ENCODE data around the gene MRGPRF. TPM values are rescaled to one million over a fixed set of nuclear protein-coding genes. Genes with fewer than 3 reads are reported as not detected.
A peak's percentile ranks its signal among the peaks of the same experiment; 100 is the strongest.

The MRGPRF gene
- total RNA-seq, 2 experiments from 2014 or later = not detected

GRCh38 chr11:69040581-69041260, 27.7 kb upstream of the MRGPRF start:
- Histone ChIP-seq H3K4me2 (ENCODE audit: low read length) (peak overlapping the region; percentile 43), H3K9me2 (ENCODE audit: insufficient read depth, low read length) (no peaks in the 10 kb centered on the region), H2AFZ (ENCODE audit: low read length) (no peak overlapping the region), H3K79me2 (ENCODE audit: insufficient read depth, low read depth, low read length) (no peaks in the 10 kb centered on the region), H3K9me3 (ENCODE audit: low read length) (no peaks in the 10 kb centered on the region), H3K4me3 (ENCODE audit: low read depth, low read length, poor library complexity, severe bottlenecking) (no peak overlapping the region), H3K36me3 (ENCODE audit: insufficient read depth, low read length) (no peaks in the 10 kb centered on the region), H3K27ac (ENCODE audit: low read depth, low read length, poor library complexity, severe bottlenecking) (no peak overlapping the region), H3K4me1 (ENCODE audit: insufficient read depth, low read length, poor library complexity, severe bottlenecking) (peaks cover 27% of the 10 kb centered on the region), H4K20me1 (ENCODE audit: insufficient read depth, low read length) (no peaks in the 10 kb centered on the region)
- no TSS peak for BruUV-seq (replicated peaks)
- TF ChIP-seq EZH2phosphoT487 (IDR thresholded peaks at IDR 0.05; ENCODE audit: borderline replicate concordance, low read depth, low read length) = no peak
- TF ChIP-seq, protein P1, sequence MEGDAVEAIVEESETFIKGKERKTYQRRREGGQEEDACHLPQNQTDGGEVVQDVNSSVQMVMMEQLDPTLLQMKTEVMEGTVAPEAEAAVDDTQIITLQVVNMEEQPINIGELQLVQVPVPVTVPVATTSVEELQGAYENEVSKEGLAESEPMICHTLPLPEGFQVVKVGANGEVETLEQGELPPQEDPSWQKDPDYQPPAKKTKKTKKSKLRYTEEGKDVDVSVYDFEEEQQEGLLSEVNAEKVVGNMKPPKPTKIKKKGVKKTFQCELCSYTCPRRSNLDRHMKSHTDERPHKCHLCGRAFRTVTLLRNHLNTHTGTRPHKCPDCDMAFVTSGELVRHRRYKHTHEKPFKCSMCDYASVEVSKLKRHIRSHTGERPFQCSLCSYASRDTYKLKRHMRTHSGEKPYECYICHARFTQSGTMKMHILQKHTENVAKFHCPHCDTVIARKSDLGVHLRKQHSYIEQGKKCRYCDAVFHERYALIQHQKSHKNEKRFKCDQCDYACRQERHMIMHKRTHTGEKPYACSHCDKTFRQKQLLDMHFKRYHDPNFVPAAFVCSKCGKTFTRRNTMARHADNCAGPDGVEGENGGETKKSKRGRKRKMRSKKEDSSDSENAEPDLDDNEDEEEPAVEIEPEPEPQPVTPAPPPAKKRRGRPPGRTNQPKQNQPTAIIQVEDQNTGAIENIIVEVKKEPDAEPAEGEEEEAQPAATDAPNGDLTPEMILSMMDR (conservative IDR thresholded peaks at IDR 0.05; ENCODE audit: low read length) = no peak
- no peak for DNase-seq (ENCODE audit: low spot score)
- POLR2A ChIA-PET = no interaction called here
- CTCF ChIA-PET (ENCODE audit: unreplicated experiment) = no interaction called here
- intact Hi-C loops (cut with micrococcal nuclease; ENCODE audit: unreplicated experiment) = no loop called here

DNA sequence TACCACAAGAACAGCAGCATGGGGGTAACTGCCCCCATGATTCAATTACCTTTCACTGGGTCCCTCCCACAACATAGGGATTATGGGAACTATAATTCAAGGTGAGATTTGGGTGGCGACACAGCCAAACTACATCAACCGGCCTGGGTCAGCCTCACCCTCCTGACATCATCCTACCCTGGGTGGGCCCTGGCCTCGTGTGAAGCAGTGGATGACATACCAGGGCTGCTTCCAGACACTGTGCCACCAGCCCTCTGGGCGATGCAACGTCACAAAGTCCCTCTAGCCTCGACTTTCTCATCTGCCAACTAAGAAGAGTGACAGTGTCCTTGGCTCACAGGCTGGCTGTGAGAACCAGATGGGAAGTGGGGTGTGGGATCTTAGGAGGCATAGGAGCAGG, 27.0 kb upstream of the MRGPRF start:
- Histone ChIP-seq H3K4me2 (ENCODE audit: low read length) (no peak overlapping the region), H3K9me2 (ENCODE audit: insufficient read depth, low read length) (no peaks in the 10 kb centered on the region), H2AFZ (ENCODE audit: low read length) (no peak overlapping the region), H3K9me3 (ENCODE audit: low read length) (no peaks in the 10 kb centered on the region), H4K20me1 (ENCODE audit: insufficient read depth, low read length) (no peaks in the 10 kb centered on the region), H3K79me2 (ENCODE audit: insufficient read depth, low read depth, low read length) (no peaks in the 10 kb centered on the region), H3K36me3 (ENCODE audit: insufficient read depth, low read length) (no peaks in the 10 kb centered on the region), H3K4me3 (ENCODE audit: low read depth, low read length, poor library complexity, severe bottlenecking) (no peak overlapping the region), H3K27ac (ENCODE audit: low read depth, low read length, poor library complexity, severe bottlenecking) (no peak overlapping the region), H3K4me1 (ENCODE audit: insufficient read depth, low read length, poor library complexity, severe bottlenecking) (peaks cover 26% of the 10 kb centered on the region)
- ChIA-PET POLR2A (no interaction called here), CTCF (ENCODE audit: unreplicated experiment) (no interaction called here)
- TF ChIP-seq EZH2phosphoT487 (IDR thresholded peaks at IDR 0.05; ENCODE audit: borderline replicate concordance, low read depth, low read length) = no peak
- TF ChIP-seq, protein P1 (conservative IDR thresholded peaks at IDR 0.05; ENCODE audit: low read length) = no peak
- intact Hi-C loops (cut with micrococcal nuclease; ENCODE audit: unreplicated experiment) = no loop called here
- BruUV-seq (replicated peaks) = no TSS peak
- DNase-seq (ENCODE audit: low spot score) = no peak

DNA sequence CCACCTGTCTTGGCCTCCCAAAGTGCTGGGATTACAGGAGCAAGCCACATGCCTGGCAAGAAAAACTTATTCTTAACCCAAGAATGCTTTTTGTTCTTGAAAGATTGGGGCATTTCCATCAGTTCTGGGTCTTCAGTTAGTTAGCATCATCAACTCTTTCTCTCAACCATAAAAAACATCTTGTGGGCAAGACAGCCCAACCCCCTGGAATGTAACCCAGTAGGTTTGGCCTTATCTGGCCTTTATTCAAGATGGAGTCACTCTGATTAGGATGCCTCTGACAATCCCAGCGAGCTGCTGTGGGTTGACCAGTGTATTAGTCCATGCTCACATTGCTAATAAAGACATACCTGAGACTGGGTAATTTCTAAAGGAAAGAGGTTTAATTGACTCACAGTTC, 26.5 kb upstream of the MRGPRF start:
- no TSS peak for BruUV-seq (replicated peaks)
- H3K36me3 ChIP-seq (ENCODE audit: insufficient read depth, low read length) = no peaks in the 10 kb centered on the region
- no peaks in the 10 kb centered on the region for H3K9me3 ChIP-seq (ENCODE audit: low read length)
- no peak for DNase-seq (ENCODE audit: low spot score)
- ChIA-PET POLR2A (no interaction called here), CTCF (ENCODE audit: unreplicated experiment) (no interaction called here)
- intact Hi-C loops (cut with micrococcal nuclease; ENCODE audit: unreplicated experiment) = no loop called here
- no peaks in the 10 kb centered on the region for H3K9me2 ChIP-seq (ENCODE audit: insufficient read depth, low read length)
- H2AFZ ChIP-seq (ENCODE audit: low read length) = no peak overlapping the region
- H3K4me2 ChIP-seq (ENCODE audit: low read length) = no peak overlapping the region
- no peaks in the 10 kb centered on the region for H3K79me2 ChIP-seq (ENCODE audit: insufficient read depth, low read depth, low read length)
- H4K20me1 ChIP-seq (ENCODE audit: insufficient read depth, low read length) = no peaks in the 10 kb centered on the region
- H3K4me3 ChIP-seq (ENCODE audit: low read depth, low read length, poor library complexity, severe bottlenecking) = no peak overlapping the region
- TF ChIP-seq, protein P1 (conservative IDR thresholded peaks at IDR 0.05; ENCODE audit: low read length) = no peak
- no peak for TF ChIP-seq EZH2phosphoT487 (IDR thresholded peaks at IDR 0.05; ENCODE audit: borderline replicate concordance, low read depth, low read length)
- H3K4me1 ChIP-seq (ENCODE audit: insufficient read depth, low read length, poor library complexity, severe bottlenecking) = peaks cover 21% of the 10 kb centered on the region
- H3K27ac ChIP-seq (ENCODE audit: low read depth, low read length, poor library complexity, severe bottlenecking) = no peak overlapping the region
